Measurements from ENCODE around the gene PEAR1.

DNA sequence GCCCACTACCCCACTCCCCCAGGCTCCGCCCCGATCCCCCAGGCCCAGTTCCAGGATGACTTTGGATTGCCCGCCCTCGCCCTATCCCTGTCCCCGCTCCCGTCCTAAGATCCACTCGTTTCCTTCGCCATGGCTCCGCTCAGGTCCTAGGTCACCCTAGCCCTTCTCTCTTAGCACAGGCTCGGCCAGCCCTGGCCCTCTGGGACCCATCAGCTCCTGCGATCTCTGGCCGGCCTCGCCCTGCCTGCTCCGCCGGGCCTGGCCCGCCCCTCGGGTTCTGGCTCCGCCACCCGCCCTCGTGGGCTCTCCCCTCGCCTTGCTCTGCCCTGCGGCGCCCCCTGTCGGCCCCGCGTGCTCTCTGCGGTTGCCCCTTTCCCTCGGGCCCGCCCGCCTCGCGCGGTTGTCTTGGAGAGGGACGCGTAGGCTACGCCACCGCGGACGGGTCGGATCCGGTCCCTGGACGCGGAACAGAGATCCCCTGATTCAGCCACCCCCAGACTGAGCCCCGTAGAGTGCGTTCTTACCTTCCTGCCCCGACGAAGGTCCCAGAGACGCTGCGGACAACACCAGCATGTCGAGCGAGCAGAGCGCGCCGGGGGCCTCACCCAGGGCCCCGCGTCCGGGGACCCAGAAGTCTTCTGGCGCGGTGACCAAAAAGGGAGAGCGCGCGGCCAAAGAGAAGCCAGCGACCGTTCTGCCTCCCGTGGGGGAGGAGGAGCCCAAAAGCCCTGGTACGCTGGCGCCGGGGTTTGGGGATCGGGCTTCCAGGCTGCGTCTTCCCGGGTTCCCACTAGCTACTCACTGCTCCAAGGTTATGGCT is 26.9 kb downstream of the PEAR1 start, which contains the start of gene LRRC71:
- TF ChIP-seq POLR2A (IDR thresholded peaks at IDR 0.05) (no peak), EP300 (IDR thresholded peaks at IDR 0.05) (no peak)
